HepG2 (cell line): ENCODE results near the gene FBXL13. TPM values are rescaled to one million over a fixed set of nuclear protein-coding genes. Genes with fewer than 3 reads are reported as not detected.

Source experiments
- ARNT2 ChIP-seq: sonication (generic); formaldehyde crosslinking; IDR thresholded peaks from 2 replicates; pipeline ENCODE4 v1.8.0; 2022; ENCODE audit warnings: mild to moderate bottlenecking, low read depth, missing genetic modification reagents, moderate library complexity
- PRPF4 ChIP-seq: fragments of 200-400 bp; formaldehyde crosslinking; IDR thresholded peaks from 2 replicates; pipeline ENCODE4 v1.6.1; 2016; ENCODE audit warnings: low read length, low read depth; ENCODE audit not compliant: poor library complexity, severe bottlenecking
- TEAD3 ChIP-seq: optimal IDR thresholded peaks from 2 replicates; pipeline ENCODE3; 2016; ENCODE audit warnings: borderline replicate concordance
- ZNF326 ChIP-seq: sonication (generic); formaldehyde crosslinking; IDR thresholded peaks from 2 replicates; pipeline ENCODE4 v1.4.0; 2020; ENCODE audit warnings: missing genetic modification reagents, borderline replicate concordance
- polyA plus RNA-seq, 8 experiments: library from polyadenylated mRNA; depleted of rRNA in 3 of 8; stranded (reverse) in 7 of 8; unstranded in 1 of 8; fragments of >200 nt; fragmentation: Illumina TruSeq in 4 of 8; extraction: Trizol in 4 of 8; gene quantifications; 2 replicates each; pipeline versions ENCODE4 v1.2.1 to v1.2.3, GENCODE V29; 2011 to 2016; ENCODE audit warnings: low read depth in 4 of 8, missing spikeins in 1 of 8, mixed read lengths in 1 of 8; ENCODE audit not compliant: insufficient read depth in 1 of 8
- total RNA-seq, 5 experiments: library from RNA; depleted of rRNA; stranded (reverse); fragments of >200 nt; fragmentation: Illumina TruSeq; extraction: Trizol; gene quantifications; 2 replicates each; pipeline ENCODE4 v1.2.3, GENCODE V29; 2016; ENCODE audit warnings: low read depth in 1 of 5
- TF ChIP-seq, protein P1 (sequence below): sonication (generic); formaldehyde crosslinking; IDR thresholded peaks from 2 replicates; pipeline ENCODE4 v1.8.0; 2022; ENCODE audit warnings: low read depth, missing genetic modification reagents
- TF ChIP-seq, protein P2 (sequence below): sonication (generic); formaldehyde crosslinking; IDR thresholded peaks from 2 replicates; pipeline ENCODE4 v1.5.0; 2020; ENCODE audit warnings: missing genetic modification reagents
- TF ChIP-seq, protein P3 (sequence below): sonication (generic); formaldehyde crosslinking; IDR thresholded peaks from 2 replicates; pipeline ENCODE4 v1.5.0; 2020; ENCODE audit warnings: mild to moderate bottlenecking, missing genetic modification reagents
- TF ChIP-seq, protein P4 (sequence below): sonication (generic); formaldehyde crosslinking; IDR thresholded peaks from 2 replicates; pipeline ENCODE4 v1.5.0; 2020; ENCODE audit warnings: missing genetic modification reagents
- TF ChIP-seq, protein P5 (sequence below): sonication (generic); formaldehyde crosslinking; IDR thresholded peaks from 2 replicates; pipeline ENCODE4 v1.4.0; 2020; ENCODE audit warnings: missing genetic modification reagents, borderline replicate concordance

The FBXL13 gene
- total and polyA plus RNA-seq, 2 of the 13 experiments (the other 11 are each of a cell fraction or from before 2014, with no cell fraction given), result 0.24 to 0.77 TPM

DNA sequence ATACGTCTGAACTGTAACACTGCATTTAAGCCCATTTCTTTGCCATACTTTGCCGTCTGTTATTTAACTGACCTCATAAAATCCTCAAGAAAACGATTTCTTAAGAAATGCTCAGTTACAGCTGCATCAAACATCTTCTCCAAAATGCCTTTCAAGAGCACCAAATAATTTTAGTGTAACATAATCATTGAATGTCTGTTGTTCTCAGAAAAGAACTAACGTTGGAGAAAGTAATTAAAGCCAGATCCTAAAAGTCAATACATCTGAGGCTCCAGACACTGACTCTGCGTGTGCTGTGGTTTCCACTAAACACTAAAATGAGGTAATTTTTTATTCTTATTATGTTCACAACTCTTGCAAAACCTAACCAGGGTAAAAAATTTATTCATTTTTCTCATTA is 225.5 kb downstream of the FBXL13 start (continued):
- TF ChIP-seq, protein P1, sequence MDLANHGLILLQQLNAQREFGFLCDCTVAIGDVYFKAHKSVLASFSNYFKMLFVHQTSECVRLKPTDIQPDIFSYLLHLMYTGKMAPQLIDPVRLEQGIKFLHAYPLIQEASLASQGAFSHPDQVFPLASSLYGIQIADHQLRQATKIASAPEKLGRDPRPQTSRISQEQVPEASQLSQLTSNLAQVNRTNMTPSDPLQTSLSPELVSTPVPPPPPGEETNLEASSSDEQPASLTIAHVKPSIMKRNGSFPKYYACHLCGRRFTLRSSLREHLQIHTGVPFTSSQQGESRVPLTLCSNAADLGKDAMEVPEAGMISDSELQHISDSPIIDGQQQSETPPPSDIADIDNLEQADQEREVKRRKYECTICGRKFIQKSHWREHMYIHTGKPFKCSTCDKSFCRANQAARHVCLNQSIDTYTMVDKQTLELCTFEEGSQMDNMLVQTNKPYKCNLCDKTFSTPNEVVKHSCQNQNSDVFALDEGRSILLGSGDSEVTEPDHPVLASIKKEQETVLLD (CRISPR knock-in tag), result no peak
- TF ChIP-seq PRPF4 (no peak), TEAD3 (CRISPR knock-in tag) (no peak), ARNT2 (CRISPR knock-in tag) (no peak), ZNF326 (CRISPR knock-in tag) (no peak)
- TF ChIP-seq, protein P2, sequence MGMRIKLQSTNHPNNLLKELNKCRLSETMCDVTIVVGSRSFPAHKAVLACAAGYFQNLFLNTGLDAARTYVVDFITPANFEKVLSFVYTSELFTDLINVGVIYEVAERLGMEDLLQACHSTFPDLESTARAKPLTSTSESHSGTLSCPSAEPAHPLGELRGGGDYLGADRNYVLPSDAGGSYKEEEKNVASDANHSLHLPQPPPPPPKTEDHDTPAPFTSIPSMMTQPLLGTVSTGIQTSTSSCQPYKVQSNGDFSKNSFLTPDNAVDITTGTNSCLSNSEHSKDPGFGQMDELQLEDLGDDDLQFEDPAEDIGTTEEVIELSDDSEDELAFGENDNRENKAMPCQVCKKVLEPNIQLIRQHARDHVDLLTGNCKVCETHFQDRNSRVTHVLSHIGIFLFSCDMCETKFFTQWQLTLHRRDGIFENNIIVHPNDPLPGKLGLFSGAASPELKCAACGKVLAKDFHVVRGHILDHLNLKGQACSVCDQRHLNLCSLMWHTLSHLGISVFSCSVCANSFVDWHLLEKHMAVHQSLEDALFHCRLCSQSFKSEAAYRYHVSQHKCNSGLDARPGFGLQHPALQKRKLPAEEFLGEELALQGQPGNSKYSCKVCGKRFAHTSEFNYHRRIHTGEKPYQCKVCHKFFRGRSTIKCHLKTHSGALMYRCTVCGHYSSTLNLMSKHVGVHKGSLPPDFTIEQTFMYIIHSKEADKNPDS (CRISPR knock-in tag), result no peak
- TF ChIP-seq, protein P3, sequence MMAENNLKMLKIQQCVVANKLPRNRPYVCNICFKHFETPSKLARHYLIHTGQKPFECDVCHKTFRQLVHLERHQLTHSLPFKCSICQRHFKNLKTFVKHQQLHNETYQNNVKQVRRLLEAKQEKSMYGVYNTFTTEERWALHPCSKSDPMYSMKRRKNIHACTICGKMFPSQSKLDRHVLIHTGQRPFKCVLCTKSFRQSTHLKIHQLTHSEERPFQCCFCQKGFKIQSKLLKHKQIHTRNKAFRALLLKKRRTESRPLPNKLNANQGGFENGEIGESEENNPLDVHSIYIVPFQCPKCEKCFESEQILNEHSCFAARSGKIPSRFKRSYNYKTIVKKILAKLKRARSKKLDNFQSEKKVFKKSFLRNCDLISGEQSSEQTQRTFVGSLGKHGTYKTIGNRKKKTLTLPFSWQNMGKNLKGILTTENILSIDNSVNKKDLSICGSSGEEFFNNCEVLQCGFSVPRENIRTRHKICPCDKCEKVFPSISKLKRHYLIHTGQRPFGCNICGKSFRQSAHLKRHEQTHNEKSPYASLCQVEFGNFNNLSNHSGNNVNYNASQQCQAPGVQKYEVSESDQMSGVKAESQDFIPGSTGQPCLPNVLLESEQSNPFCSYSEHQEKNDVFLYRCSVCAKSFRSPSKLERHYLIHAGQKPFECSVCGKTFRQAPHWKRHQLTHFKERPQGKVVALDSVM (CRISPR knock-in tag), result no peak
- TF ChIP-seq, protein P4, sequence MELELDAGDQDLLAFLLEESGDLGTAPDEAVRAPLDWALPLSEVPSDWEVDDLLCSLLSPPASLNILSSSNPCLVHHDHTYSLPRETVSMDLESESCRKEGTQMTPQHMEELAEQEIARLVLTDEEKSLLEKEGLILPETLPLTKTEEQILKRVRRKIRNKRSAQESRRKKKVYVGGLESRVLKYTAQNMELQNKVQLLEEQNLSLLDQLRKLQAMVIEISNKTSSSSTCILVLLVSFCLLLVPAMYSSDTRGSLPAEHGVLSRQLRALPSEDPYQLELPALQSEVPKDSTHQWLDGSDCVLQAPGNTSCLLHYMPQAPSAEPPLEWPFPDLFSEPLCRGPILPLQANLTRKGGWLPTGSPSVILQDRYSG, result no peak
- TF ChIP-seq, protein P5, sequence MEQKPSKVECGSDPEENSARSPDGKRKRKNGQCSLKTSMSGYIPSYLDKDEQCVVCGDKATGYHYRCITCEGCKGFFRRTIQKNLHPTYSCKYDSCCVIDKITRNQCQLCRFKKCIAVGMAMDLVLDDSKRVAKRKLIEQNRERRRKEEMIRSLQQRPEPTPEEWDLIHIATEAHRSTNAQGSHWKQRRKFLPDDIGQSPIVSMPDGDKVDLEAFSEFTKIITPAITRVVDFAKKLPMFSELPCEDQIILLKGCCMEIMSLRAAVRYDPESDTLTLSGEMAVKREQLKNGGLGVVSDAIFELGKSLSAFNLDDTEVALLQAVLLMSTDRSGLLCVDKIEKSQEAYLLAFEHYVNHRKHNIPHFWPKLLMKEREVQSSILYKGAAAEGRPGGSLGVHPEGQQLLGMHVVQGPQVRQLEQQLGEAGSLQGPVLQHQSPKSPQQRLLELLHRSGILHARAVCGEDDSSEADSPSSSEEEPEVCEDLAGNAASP (CRISPR knock-in tag), result no peak
